Liver (tissue), 9 donors: ENCODE measurements around the gene ADK. TPM values are rescaled to one million over a fixed set of nuclear protein-coding genes. Genes with fewer than 3 reads are reported as not detected.

Source experiments
- DNase-seq: peaks from one replicate; pipeline ENCODE4 v3.0.0-alpha.2; 2017; ENCODE audit warnings: low spot score
- H3K27ac ChIP-seq, 2 donors: one replicate each; pipeline ENCODE4 v1.7.0; 2013; ENCODE audit warnings: inconsistent platforms in 2 of 2, low read length in 2 of 2, control low read depth in 1 of 2, low read depth in 1 of 2, mild to moderate bottlenecking in 1 of 2
- H3K27me3 ChIP-seq, 4 donors: one replicate each; pipeline versions ENCODE4 v1.6.1 to v1.7.0; 2013; ENCODE audit warnings: low read length in 3 of 4, inconsistent platforms in 1 of 4, mild to moderate bottlenecking in 1 of 4, moderate library complexity in 1 of 4; ENCODE audit not compliant: control insufficient read depth in 4 of 4, insufficient read depth in 4 of 4
- H3K36me3 ChIP-seq, 4 donors: one replicate each; pipeline versions ENCODE4 v1.6.1 to v1.7.0; 2013; ENCODE audit warnings: low read length in 3 of 4, mild to moderate bottlenecking in 3 of 4, low read depth in 1 of 4, moderate library complexity in 1 of 4; ENCODE audit not compliant: control insufficient read depth in 4 of 4, insufficient read depth in 3 of 4
- H3K4me1 ChIP-seq, 4 donors: one replicate each; pipeline versions ENCODE4 v1.6.1 to v1.7.0; 2013; ENCODE audit warnings: low read length in 3 of 4, mild to moderate bottlenecking in 3 of 4, moderate library complexity in 1 of 4; ENCODE audit not compliant: control insufficient read depth in 4 of 4, insufficient read depth in 4 of 4
- H3K4me3 ChIP-seq, 3 donors: one replicate each; pipeline versions ENCODE4 v1.6.1 to v1.7.0; 2013; ENCODE audit warnings: low read length in 3 of 3, control low read depth in 1 of 3, low read depth in 1 of 3, mild to moderate bottlenecking in 1 of 3
- H3K9ac ChIP-seq, 2 donors: one replicate each; pipeline ENCODE4 v1.7.0; 2013; ENCODE audit warnings: low read length in 2 of 2, mild to moderate bottlenecking in 2 of 2, moderate library complexity in 2 of 2, control low read depth in 1 of 2, low read depth in 1 of 2
- H3K9me3 ChIP-seq, 4 donors: one replicate each; pipeline versions ENCODE4 v1.6.1 to v1.7.0; 2013; ENCODE audit warnings: low read length in 3 of 4; ENCODE audit not compliant: control insufficient read depth in 4 of 4
- EGR1 ChIP-seq, 2 donors: IDR thresholded peaks; 2 replicates each; pipeline ENCODE4 v1.6.1; 2016 to 2018; ENCODE audit warnings: antibody characterized with exemption in 2 of 2, low read depth in 2 of 2
- FOXA1 ChIP-seq: IDR thresholded peaks from 2 replicates; pipeline ENCODE4 v1.6.1; 2016; ENCODE audit warnings: antibody characterized with exemption
- FOXA2 ChIP-seq: IDR thresholded peaks from 2 replicates; pipeline ENCODE4 v1.6.1; 2016; ENCODE audit warnings: antibody characterized with exemption
- GABPA ChIP-seq, 2 donors: IDR thresholded peaks in 1 of 2; conservative IDR thresholded peaks in 1 of 2; 2 replicates each; pipeline ENCODE4 v1.6.1; 2016; ENCODE audit warnings: antibody characterized with exemption in 2 of 2, mild to moderate bottlenecking in 1 of 2, moderate library complexity in 1 of 2
- HNF4A ChIP-seq, 2 donors: conservative IDR thresholded peaks; 2 replicates each; pipeline ENCODE4 v1.6.1; 2016; ENCODE audit warnings: antibody characterized with exemption in 2 of 2, mild to moderate bottlenecking in 2 of 2
- HNF4G ChIP-seq: IDR thresholded peaks from 2 replicates; pipeline ENCODE4 v1.6.1; 2016; ENCODE audit warnings: antibody characterized with exemption
- JUND ChIP-seq, 2 donors: IDR thresholded peaks; 2 replicates each; pipeline ENCODE4 v1.6.1; 2016; ENCODE audit warnings: antibody characterized with exemption in 2 of 2
- NR2F2 ChIP-seq: IDR thresholded peaks from 2 replicates; pipeline ENCODE4 v1.6.1; 2016; ENCODE audit warnings: antibody characterized with exemption
- RAD21 ChIP-seq, 2 donors: IDR thresholded peaks; 2 replicates each; pipeline ENCODE4 v1.6.1; 2016; ENCODE audit warnings: antibody characterized with exemption in 2 of 2, mild to moderate bottlenecking in 2 of 2
- RXRA ChIP-seq, 2 donors: IDR thresholded peaks; 2 replicates each; pipeline ENCODE4 v1.6.1; 2017 to 2018; ENCODE audit warnings: antibody characterized with exemption in 2 of 2, mild to moderate bottlenecking in 1 of 2
- SP1 ChIP-seq: IDR thresholded peaks from 2 replicates; pipeline ENCODE4 v1.6.1; 2018; ENCODE audit warnings: antibody characterized with exemption, mild to moderate bottlenecking
- TAF1 ChIP-seq: conservative IDR thresholded peaks from 2 replicates; pipeline ENCODE4 v1.6.1; 2016; ENCODE audit warnings: antibody characterized with exemption, mild to moderate bottlenecking
- YY1 ChIP-seq: IDR thresholded peaks from 2 replicates; pipeline ENCODE4 v1.6.1; 2016; ENCODE audit warnings: antibody characterized with exemption, mild to moderate bottlenecking
- WGBS: extraction: QIAGEN DNeasy Blood & Tissue Kit; methylation state at CpG from one replicate; pipeline ENCODE4 v1.1.7; 2013; 5-methylcytosine and 5-hydroxymethylcytosine counted together
- polyA plus RNA-seq, 2 donors: library from polyadenylated mRNA; stranded (reverse) in 1 of 2; unstranded in 1 of 2; fragments of 200-250 nt in 1 of 2; fragments of >200 nt in 1 of 2; fragmentation: Nextera tagmentation in 1 of 2; extraction: Ambion mirVana in 1 of 2; gene quantifications; one replicate each; pipeline versions ENCODE4 v1.2.1 to v1.2.3, GENCODE V29; 2013 to 2015
- total RNA-seq, 2 donors: library from RNA; depleted of rRNA; stranded (reverse); fragments of >200 nt; gene quantifications; one replicate each; pipeline ENCODE4 v1.2.3, GENCODE V29; 2014
- TF ChIP-seq, protein P1 (sequence below): IDR thresholded peaks from 2 replicates; pipeline ENCODE4 v1.6.1; 2016; ENCODE audit warnings: antibody characterized with exemption
- TF ChIP-seq, protein P2 (sequence below): IDR thresholded peaks from 2 replicates; pipeline ENCODE4 v1.6.1; 2016; ENCODE audit warnings: antibody characterized with exemption
- TF ChIP-seq, protein P3 (sequence below): IDR thresholded peaks from 2 replicates; pipeline ENCODE4 v1.6.1; 2016; ENCODE audit warnings: antibody characterized with exemption
- TF ChIP-seq, protein P4 (sequence below): fragments of 150-350 bp; IDR thresholded peaks from 2 replicates; pipeline ENCODE4 v1.5.1; 2017; ENCODE audit warnings: improper control_type of control experiment, low read depth, low read length; ENCODE audit not compliant: missing input control
- donor health status: healthy.
- donor health status: healthy.
- donor health status: healthy.
- donor health status: healthy.
- donor health status: healthy.

The ADK gene
- total and polyA plus RNA-seq, 4 donors = 18.0 to 110 (median 65.5) TPM

DNA sequence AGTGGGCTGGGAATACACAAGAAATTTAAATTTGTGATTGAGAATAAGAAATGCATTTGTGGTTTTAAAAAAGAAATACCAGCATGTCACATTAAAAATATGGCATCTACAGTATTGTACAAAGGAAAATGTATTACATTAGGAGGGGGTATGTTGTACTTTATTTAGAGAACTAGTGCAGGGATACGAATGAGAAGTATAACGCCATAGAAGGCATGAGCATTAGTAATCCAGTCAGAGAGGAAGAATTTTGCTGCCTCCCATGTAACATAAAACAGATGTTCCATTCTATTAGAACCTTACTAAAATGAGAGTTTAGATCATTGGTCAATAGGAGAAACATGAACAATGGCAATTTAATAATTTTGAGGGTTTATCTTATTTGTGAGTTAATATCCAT lies 182.2 kb downstream of the ADK start:
- peaks cover 0 to 2% (median 0%) of the 10 kb centered on the region in 4 donors for H3K4me1 ChIP-seq
- no peaks in the 10 kb centered on the region for H3K36me3 ChIP-seq
- H3K27ac ChIP-seq = no peak overlapping the region
- 93% methylated on average over 2 of the region's 2 CpGs for WGBS
- no peak overlapping the region for H3K4me3 ChIP-seq
- DNase-seq = no peak
- H3K27me3 ChIP-seq = no peaks in the 10 kb centered on the region
- TF ChIP-seq RXRA (IDR thresholded peaks at IDR 0.05) = no peak
- TF ChIP-seq TAF1 = no peak
- no peak for TF ChIP-seq FOXA1
- TF ChIP-seq YY1 = no peak
- TF ChIP-seq GABPA (IDR thresholded peaks at IDR 0.05 in 1 of 2, conservative IDR thresholded peaks at IDR 0.05 in 1 of 2) = no peak
- TF ChIP-seq RAD21 (IDR thresholded peaks at IDR 0.05) = no peak
- TF ChIP-seq HNF4A (conservative IDR thresholded peaks at IDR 0.05) = no peak
- no peak for TF ChIP-seq JUND (IDR thresholded peaks at IDR 0.05)
- TF ChIP-seq EGR1 (IDR thresholded peaks at IDR 0.05; ENCODE audit: low read depth in 2 of 2) = no peak
- TF ChIP-seq HNF4G = no peak
- no peak for TF ChIP-seq NR2F2
- TF ChIP-seq, protein P1, sequence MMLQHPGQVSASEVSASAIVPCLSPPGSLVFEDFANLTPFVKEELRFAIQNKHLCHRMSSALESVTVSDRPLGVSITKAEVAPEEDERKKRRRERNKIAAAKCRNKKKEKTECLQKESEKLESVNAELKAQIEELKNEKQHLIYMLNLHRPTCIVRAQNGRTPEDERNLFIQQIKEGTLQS = no peak
- H3K9ac ChIP-seq = no peak overlapping the region
- H3K9me3 ChIP-seq = no peaks in the 10 kb centered on the region

DNA sequence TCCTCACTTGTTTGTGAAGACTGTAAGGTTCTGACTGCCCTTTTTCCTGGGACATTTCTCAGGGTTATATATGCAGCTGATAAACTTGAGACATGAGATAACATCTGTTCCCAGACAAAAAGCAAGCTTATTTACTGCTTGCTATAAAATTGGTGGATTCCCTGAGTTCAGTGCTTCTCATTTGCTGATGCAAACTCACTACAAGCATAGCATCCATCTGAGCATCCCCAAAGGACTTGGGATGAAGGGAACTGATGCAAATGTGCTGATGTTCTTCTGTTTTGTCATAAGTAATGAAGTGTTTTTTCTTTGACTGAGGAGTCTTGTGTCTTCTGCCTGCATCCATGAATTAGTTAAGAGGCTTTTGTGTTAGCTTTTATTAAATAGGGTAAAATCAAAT lies 183.2 kb downstream of the ADK start:
- no peak overlapping the region for H3K4me3 ChIP-seq
- TF ChIP-seq, protein P1 = no peak
- no peak for TF ChIP-seq EGR1 (IDR thresholded peaks at IDR 0.05; ENCODE audit: low read depth in 2 of 2)
- DNase-seq = no peak
- no peaks in the 10 kb centered on the region for H3K9me3 ChIP-seq
- H3K27ac ChIP-seq = no peak overlapping the region
- H3K4me1 ChIP-seq = peaks cover 0 to under 1% (median 0%) of the 10 kb centered on the region in 4 donors
- no peak overlapping the region for H3K9ac ChIP-seq
- no peaks in the 10 kb centered on the region for H3K36me3 ChIP-seq
- no peaks in the 10 kb centered on the region for H3K27me3 ChIP-seq

DNA sequence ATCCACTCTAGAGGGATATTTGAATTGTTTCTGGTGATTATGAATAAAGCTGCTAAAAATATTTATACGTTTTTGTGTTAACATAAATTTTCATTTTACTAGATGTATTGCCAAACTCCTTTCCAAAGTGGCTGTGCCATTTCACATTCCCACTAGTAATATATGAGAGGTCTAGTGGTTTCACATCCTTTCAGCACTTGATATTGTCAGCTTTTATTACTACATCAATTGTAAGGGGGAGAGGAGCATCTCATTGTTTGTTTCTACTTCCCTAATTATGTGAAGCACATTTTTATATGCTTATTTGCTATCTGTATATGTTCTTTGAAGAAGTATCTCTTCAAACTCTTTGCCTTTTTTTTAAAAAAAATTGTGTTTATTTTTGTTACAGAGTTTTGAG lies 184.5 kb downstream of the ADK start:
- H3K9me3 ChIP-seq = no peaks in the 10 kb centered on the region
- TF ChIP-seq, protein P2, sequence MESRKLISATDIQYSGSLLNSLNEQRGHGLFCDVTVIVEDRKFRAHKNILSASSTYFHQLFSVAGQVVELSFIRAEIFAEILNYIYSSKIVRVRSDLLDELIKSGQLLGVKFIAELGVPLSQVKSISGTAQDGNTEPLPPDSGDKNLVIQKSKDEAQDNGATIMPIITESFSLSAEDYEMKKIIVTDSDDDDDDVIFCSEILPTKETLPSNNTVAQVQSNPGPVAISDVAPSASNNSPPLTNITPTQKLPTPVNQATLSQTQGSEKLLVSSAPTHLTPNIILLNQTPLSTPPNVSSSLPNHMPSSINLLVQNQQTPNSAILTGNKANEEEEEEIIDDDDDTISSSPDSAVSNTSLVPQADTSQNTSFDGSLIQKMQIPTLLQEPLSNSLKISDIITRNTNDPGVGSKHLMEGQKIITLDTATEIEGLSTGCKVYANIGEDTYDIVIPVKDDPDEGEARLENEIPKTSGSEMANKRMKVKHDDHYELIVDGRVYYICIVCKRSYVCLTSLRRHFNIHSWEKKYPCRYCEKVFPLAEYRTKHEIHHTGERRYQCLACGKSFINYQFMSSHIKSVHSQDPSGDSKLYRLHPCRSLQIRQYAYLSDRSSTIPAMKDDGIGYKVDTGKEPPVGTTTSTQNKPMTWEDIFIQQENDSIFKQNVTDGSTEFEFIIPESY = no peak
- TF ChIP-seq, protein P3, sequence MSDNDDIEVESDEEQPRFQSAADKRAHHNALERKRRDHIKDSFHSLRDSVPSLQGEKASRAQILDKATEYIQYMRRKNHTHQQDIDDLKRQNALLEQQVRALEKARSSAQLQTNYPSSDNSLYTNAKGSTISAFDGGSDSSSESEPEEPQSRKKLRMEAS = no peak
- TF ChIP-seq GABPA (IDR thresholded peaks at IDR 0.05 in 1 of 2, conservative IDR thresholded peaks at IDR 0.05 in 1 of 2) = no peak
- TF ChIP-seq TAF1 = no peak
- no peak for TF ChIP-seq RAD21 (IDR thresholded peaks at IDR 0.05)
- no peak for TF ChIP-seq FOXA2
- no peak for TF ChIP-seq HNF4G
- TF ChIP-seq, protein P4, sequence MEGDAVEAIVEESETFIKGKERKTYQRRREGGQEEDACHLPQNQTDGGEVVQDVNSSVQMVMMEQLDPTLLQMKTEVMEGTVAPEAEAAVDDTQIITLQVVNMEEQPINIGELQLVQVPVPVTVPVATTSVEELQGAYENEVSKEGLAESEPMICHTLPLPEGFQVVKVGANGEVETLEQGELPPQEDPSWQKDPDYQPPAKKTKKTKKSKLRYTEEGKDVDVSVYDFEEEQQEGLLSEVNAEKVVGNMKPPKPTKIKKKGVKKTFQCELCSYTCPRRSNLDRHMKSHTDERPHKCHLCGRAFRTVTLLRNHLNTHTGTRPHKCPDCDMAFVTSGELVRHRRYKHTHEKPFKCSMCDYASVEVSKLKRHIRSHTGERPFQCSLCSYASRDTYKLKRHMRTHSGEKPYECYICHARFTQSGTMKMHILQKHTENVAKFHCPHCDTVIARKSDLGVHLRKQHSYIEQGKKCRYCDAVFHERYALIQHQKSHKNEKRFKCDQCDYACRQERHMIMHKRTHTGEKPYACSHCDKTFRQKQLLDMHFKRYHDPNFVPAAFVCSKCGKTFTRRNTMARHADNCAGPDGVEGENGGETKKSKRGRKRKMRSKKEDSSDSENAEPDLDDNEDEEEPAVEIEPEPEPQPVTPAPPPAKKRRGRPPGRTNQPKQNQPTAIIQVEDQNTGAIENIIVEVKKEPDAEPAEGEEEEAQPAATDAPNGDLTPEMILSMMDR = no peak
- no peak for TF ChIP-seq RXRA (IDR thresholded peaks at IDR 0.05)
- no peak for TF ChIP-seq JUND (IDR thresholded peaks at IDR 0.05)
- TF ChIP-seq, protein P1 = no peak
- no peak for TF ChIP-seq EGR1 (IDR thresholded peaks at IDR 0.05; ENCODE audit: low read depth in 2 of 2)
- no peak for TF ChIP-seq YY1
- no peak for TF ChIP-seq SP1
- H3K4me3 ChIP-seq = no peak overlapping the region
- H3K36me3 ChIP-seq = no peaks in the 10 kb centered on the region
- no peak for DNase-seq
- H3K4me1 ChIP-seq = no peaks in the 10 kb centered on the region
- H3K27ac ChIP-seq = no peak overlapping the region
- 77% methylated on average over 1 of the region's 1 CpG for WGBS
- H3K9ac ChIP-seq = no peak overlapping the region
- no peaks in the 10 kb centered on the region for H3K27me3 ChIP-seq
